ENCODE measurements around the gene CDKAL1. TPM values are rescaled to one million over a fixed set of nuclear protein-coding genes. Genes with fewer than 3 reads are reported as not detected.

CDKAL1 gene
- total and polyA plus RNA-seq, 2 experiments from 2014 or later, result 12.2 to 13.7 TPM

DNA sequence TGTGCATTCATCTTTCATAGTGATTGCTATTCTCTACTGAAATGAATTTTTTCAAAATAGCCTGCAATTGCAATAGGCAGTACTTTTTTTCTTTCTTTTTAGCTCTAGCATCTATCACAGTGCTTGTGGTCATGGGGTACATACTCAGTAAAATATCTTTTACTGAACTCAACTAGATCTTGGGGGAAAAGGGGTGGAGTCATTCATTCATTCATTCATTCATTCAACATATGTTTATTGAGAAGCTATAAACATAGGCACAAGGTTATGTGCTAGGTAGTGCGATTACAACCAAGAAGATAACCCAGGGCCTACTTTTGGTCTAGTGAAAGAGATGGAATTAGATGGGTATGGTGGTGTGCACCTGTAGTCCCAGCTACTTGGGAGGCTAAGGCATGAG lies 1.4 kb upstream of the CDKAL1 start:
- DNase-seq (ENCODE audit: low read depth in 1 of 2, low spot score in 1 of 2), result no peak
- Histone ChIP-seq H3K27ac (no peak overlapping the region), H3K36me3 (no peaks in the 10 kb centered on the region), H3K4me3 (no peak overlapping the region), H3K27me3 (no peaks in the 10 kb centered on the region), H3K9me3 (ENCODE audit: low read depth) (no peaks in the 10 kb centered on the region), H3K4me1 (ENCODE audit: low read depth) (peaks cover 6% of the 10 kb centered on the region)
- TF ChIP-seq, protein P1, sequence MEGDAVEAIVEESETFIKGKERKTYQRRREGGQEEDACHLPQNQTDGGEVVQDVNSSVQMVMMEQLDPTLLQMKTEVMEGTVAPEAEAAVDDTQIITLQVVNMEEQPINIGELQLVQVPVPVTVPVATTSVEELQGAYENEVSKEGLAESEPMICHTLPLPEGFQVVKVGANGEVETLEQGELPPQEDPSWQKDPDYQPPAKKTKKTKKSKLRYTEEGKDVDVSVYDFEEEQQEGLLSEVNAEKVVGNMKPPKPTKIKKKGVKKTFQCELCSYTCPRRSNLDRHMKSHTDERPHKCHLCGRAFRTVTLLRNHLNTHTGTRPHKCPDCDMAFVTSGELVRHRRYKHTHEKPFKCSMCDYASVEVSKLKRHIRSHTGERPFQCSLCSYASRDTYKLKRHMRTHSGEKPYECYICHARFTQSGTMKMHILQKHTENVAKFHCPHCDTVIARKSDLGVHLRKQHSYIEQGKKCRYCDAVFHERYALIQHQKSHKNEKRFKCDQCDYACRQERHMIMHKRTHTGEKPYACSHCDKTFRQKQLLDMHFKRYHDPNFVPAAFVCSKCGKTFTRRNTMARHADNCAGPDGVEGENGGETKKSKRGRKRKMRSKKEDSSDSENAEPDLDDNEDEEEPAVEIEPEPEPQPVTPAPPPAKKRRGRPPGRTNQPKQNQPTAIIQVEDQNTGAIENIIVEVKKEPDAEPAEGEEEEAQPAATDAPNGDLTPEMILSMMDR (IDR thresholded peaks at IDR 0.05; ENCODE audit: low read depth, low read length), result no peak

DNA sequence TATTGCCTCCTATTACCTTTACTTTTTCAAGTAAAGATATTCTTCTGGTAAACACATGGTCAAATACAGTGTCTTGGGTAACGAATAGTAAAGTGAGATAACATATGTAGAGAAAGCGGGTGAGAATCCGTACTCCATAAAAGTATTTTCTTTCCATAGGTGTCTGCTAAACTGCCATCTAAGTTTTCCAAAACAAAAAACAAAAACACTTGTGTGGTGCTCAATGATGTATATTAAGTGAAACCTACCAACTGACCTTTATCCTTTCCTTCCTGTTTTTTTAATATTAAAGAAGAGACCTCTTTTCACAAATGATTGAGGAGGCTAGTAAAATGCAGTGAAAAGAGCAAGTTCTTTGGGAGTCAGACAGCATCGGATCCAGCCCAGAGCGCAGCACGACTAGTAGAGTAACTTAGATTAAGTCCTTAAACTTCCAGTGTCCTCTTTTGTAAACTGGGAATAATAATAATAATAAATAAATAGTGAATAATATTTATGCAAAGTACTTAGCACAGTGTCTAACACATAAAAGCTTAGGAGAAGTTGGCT lies 437 bp upstream of the CDKAL1 start:
- Histone ChIP-seq H3K9me3 (ENCODE audit: low read depth) (no peaks in the 10 kb centered on the region), H3K36me3 (no peaks in the 10 kb centered on the region), H3K27me3 (no peaks in the 10 kb centered on the region), H3K4me3 (peak overlapping the region; percentile 71), H3K4me1 (ENCODE audit: low read depth) (peaks cover 6% of the 10 kb centered on the region), H3K27ac (peak overlapping the region; percentile 78)
- no peak for DNase-seq (ENCODE audit: low read depth in 1 of 2, low spot score in 1 of 2)
- TF ChIP-seq, protein P1 (IDR thresholded peaks at IDR 0.05; ENCODE audit: low read depth, low read length), result no peak

DNA sequence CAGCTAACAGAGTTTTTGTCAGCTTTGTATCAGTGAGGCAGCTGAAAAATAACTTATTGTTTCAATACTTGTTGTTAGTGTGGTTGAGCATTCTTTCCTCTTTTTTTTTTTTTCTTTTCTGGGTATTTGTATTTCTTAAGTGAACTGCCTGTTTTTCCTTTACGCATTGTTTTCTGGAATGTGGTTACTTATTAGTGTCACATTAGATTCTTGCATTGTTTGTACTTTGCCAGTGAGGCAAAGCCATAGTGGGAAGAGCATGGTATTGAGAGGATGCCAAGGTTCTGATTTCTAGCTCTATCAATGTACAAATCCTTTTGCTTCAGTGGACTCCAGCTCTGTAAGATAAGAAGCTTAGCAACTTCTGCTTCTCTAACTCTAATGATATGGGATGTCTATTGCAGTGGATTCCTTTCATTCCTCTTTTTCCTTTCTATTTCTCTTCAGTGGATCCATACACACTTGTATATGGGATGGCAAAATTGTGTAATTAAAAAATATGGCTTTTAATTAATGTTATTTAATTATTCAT lies 3.9 kb downstream of the CDKAL1 start:
- H3K27ac ChIP-seq, result no peak overlapping the region

DNA sequence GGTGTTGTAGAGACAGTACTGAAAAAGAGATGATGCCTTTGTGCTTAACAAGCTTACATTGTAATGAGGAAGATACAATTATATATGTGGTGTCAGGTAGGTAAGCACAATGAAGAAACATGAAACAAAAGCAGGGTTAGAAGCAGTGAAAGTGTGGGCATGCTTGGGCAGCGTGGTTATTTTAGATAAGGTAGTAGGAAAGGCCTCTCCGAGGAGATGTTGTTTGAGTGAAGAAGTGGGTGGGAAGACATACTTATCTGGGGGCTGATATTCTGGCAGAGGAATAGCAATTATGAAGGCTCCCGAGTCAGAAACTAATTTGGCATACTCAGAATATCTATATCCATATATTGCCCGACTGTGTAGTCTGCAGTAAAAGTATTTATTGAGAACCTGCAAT lies 4.7 kb downstream of the CDKAL1 start:
- TF ChIP-seq, protein P1 (IDR thresholded peaks at IDR 0.05; ENCODE audit: low read depth, low read length), result no peak
- H3K4me1 ChIP-seq (ENCODE audit: low read depth), result peaks cover 6% of the 10 kb centered on the region
- H3K4me3 ChIP-seq, result no peak overlapping the region
- no peak for DNase-seq (ENCODE audit: low read depth in 1 of 2, low spot score in 1 of 2)
- H3K36me3 ChIP-seq, result no peaks in the 10 kb centered on the region
- no peaks in the 10 kb centered on the region for H3K27me3 ChIP-seq
- H3K27ac ChIP-seq, result no peak overlapping the region
- no peaks in the 10 kb centered on the region for H3K9me3 ChIP-seq (ENCODE audit: low read depth)

More for the DNA sequence above, 3.9 kb downstream of the CDKAL1 start:
- Histone ChIP-seq H3K27me3 (no peaks in the 10 kb centered on the region), H3K9me3 (ENCODE audit: low read depth) (no peaks in the 10 kb centered on the region), H3K4me3 (no peak overlapping the region), H3K4me1 (ENCODE audit: low read depth) (peaks cover 6% of the 10 kb centered on the region), H3K36me3 (no peaks in the 10 kb centered on the region)
- TF ChIP-seq, protein P1 (IDR thresholded peaks at IDR 0.05; ENCODE audit: low read depth, low read length), result no peak
- no peak for DNase-seq (ENCODE audit: low read depth in 1 of 2, low spot score in 1 of 2)

DNA sequence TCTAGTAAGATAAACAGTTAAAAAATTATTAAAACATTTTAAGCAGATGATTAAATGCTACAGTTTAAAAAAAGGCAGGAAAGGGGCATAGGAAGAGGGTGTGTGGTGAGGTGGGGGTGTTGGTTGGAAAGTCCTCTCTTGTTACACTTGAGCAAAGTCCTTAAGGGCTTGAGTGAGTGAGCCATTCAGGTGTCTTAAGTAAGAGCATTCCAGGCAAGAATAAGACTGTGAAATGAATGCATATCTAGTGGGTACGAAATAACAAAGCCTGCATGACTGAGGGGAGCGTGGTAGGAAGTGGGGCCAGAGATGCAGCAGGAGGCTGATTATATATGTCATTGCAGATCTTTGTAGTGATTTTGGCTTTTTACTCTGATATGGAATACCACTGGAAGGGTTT lies 5.1 kb downstream of the CDKAL1 start:
- TF ChIP-seq, protein P1 (IDR thresholded peaks at IDR 0.05; ENCODE audit: low read depth, low read length), result no peak
- peaks cover 6% of the 10 kb centered on the region for H3K4me1 ChIP-seq (ENCODE audit: low read depth)
- H3K9me3 ChIP-seq (ENCODE audit: low read depth), result no peaks in the 10 kb centered on the region
- no peak overlapping the region for H3K27ac ChIP-seq
- DNase-seq (ENCODE audit: low read depth in 1 of 2, low spot score in 1 of 2), result no peak
- H3K27me3 ChIP-seq, result no peaks in the 10 kb centered on the region
- H3K36me3 ChIP-seq, result no peaks in the 10 kb centered on the region
- H3K4me3 ChIP-seq, result no peak overlapping the region

Measured in cardiac muscle cell (in vitro differentiated cells and primary cell).